Activated T-helper 1 cell treated with Interleukin-2 at 50 U/mL for 16 hours (primary cell): ENCODE measurements around the gene ATP5PO.

Experiments
- DNase-seq: peaks from one replicate; pipeline ENCODE4 v3.0.0-alpha.2; 2020; ENCODE audit warnings: low read depth

Gene ATP5PO

GRCh38 chr21:33898586-33898985 lies 17.0 kb downstream of the ATP5PO start:
- DNase-seq: no peak

- DNase-seq: no peak
Observed at GRCh38 chr21:33897739-33898138, 17.9 kb downstream of the ATP5PO start.

GRCh38 chr21:33897098-33897497 lies 18.5 kb downstream of the ATP5PO start:
- no peak for DNase-seq

GRCh38 chr21:33896691-33897090 lies 18.9 kb downstream of the ATP5PO start:
- DNase-seq: no peak

- DNase-seq: no peak
Observed at GRCh38 chr21:33895356-33895755, 20.2 kb downstream of the ATP5PO start.

- DNase-seq: peak; percentile 29
Observed at GRCh38 chr21:33894736-33895288, 20.8 kb downstream of the ATP5PO start.

GRCh38 chr21:33893917-33894316 lies 21.7 kb downstream of the ATP5PO start:
- no peak for DNase-seq

- DNase-seq: no peak
Observed at GRCh38 chr21:33892853-33893252, 22.8 kb downstream of the ATP5PO start.

- DNase-seq: no peak
Observed at GRCh38 chr21:33890187-33890586, 25.4 kb downstream of the ATP5PO start.

GRCh38 chr21:33886321-33886720 lies 29.3 kb downstream of the ATP5PO start:
- no peak for DNase-seq

GRCh38 chr21:33885172-33885514 lies 30.5 kb downstream of the ATP5PO start:
- no peak for DNase-seq

- no peak for DNase-seq
Observed at GRCh38 chr21:33884376-33885171, 31.0 kb downstream of the ATP5PO start.

- no peak for DNase-seq
Observed at GRCh38 chr21:33883118-33883517, 32.5 kb downstream of the ATP5PO start.

GRCh38 chr21:33881689-33882440 lies 33.7 kb downstream of the ATP5PO start:
- DNase-seq: no peak

- no peak for DNase-seq
Observed at GRCh38 chr21:33880626-33881025, 35.0 kb downstream of the ATP5PO start.

- no peak for DNase-seq
Observed at GRCh38 chr21:33878824-33879223, 36.8 kb downstream of the ATP5PO start.

GRCh38 chr21:33875026-33875695 lies 40.4 kb downstream of the ATP5PO start:
- no peak for DNase-seq

GRCh38 chr21:33874161-33874560 lies 41.4 kb downstream of the ATP5PO start:
- no peak for DNase-seq

- no peak for DNase-seq
Observed at GRCh38 chr21:33872881-33873515, 42.6 kb downstream of the ATP5PO start.

GRCh38 chr21:33871171-33871570 lies 44.4 kb downstream of the ATP5PO start:
- no peak for DNase-seq

GRCh38 chr21:33870768-33871167 lies 44.8 kb downstream of the ATP5PO start:
- DNase-seq: no peak

- no peak for DNase-seq
Observed at GRCh38 chr21:33869873-33870272, 45.7 kb downstream of the ATP5PO start.
